CD4-positive, alpha-beta memory T cell (primary cell): ENCODE results near the gene KCND3. TPM values are rescaled to one million over a fixed set of nuclear protein-coding genes. Genes with fewer than 3 reads are reported as not detected.

ENCODE experiments used
- CTCF ChIA-PET: fragments of 350-600 bp; sonication (Branson Sonifier 250); formaldehyde crosslinking; loops from one replicate; lab custom pipeline; 2021; ENCODE audit warnings: inconsistent platforms; ENCODE audit not compliant: partially characterized antibody; lab: Charles Lee
- POLR2A ChIA-PET: fragments of 350-600 bp; sonication (Branson Sonifier 250); formaldehyde crosslinking; loops from one replicate; lab custom pipeline; 2021; ENCODE audit not compliant: partially characterized antibody; lab: Charles Lee
- DNase-seq, 5 donors: peaks; one replicate each; pipeline versions ENCODE4 v3.0.0 to v3.0.0-alpha.2; 2020 to 2022; ENCODE audit warnings: mixed read lengths in 1 of 5
- H3K27ac ChIP-seq: one replicate; pipeline ENCODE4 v1.7.0; 2013; ENCODE audit warnings: low read depth, low read length
- H3K27me3 ChIP-seq: 2 replicates; pipeline ENCODE4 v1.7.0; 2013; ENCODE audit warnings: mild to moderate bottlenecking, low read length, moderate library complexity; ENCODE audit not compliant: insufficient read depth
- H3K36me3 ChIP-seq: 2 replicates; pipeline ENCODE4 v1.7.0; 2013; ENCODE audit warnings: mild to moderate bottlenecking, low read length, moderate library complexity; ENCODE audit not compliant: insufficient read depth
- H3K4me1 ChIP-seq: 2 replicates; pipeline ENCODE4 v1.7.0; 2013; ENCODE audit warnings: mild to moderate bottlenecking, low read length, moderate library complexity; ENCODE audit not compliant: insufficient read depth
- H3K4me3 ChIP-seq, 2 donors: one replicate each; pipeline ENCODE4 v1.7.0; 2013; ENCODE audit warnings: low read length in 2 of 2, mild to moderate bottlenecking in 1 of 2
- H3K9me3 ChIP-seq, 2 donors: one replicate each; pipeline ENCODE4 v1.7.0; 2013; ENCODE audit warnings: low read length in 2 of 2, control low read depth in 1 of 2; ENCODE audit not compliant: control insufficient read depth in 1 of 2
- H3K27ac Mint-ChIP-seq, 7 donors: one replicate each; pipeline ENCODE4 v1.8.0; 2020 to 2021; ENCODE audit warnings: mixed read lengths in 7 of 7, mild to moderate bottlenecking in 6 of 7, inconsistent platforms in 3 of 7, moderate library complexity in 3 of 7
- H3K27me3 Mint-ChIP-seq, 2 donors: one replicate each; pipeline ENCODE4 v1.8.0; 2020 to 2021; ENCODE audit warnings: mixed read lengths in 2 of 2
- H3K36me3 Mint-ChIP-seq, 2 donors: one replicate each; pipeline ENCODE4 v1.8.0; 2020 to 2021; ENCODE audit warnings: mixed read lengths in 2 of 2, inconsistent platforms in 1 of 2, mild to moderate bottlenecking in 1 of 2
- H3K4me1 Mint-ChIP-seq, 4 donors: one replicate each; pipeline ENCODE4 v1.8.0; 2020 to 2021; ENCODE audit warnings: mixed read lengths in 4 of 4, mild to moderate bottlenecking in 1 of 4
- H3K4me3 Mint-ChIP-seq, 8 donors: one replicate each; pipeline ENCODE4 v1.8.0; 2020 to 2021; ENCODE audit warnings: mixed read lengths in 8 of 8, mild to moderate bottlenecking in 7 of 8, moderate library complexity in 6 of 8, inconsistent platforms in 3 of 8
- H3K9me3 Mint-ChIP-seq, 8 donors: one replicate each; pipeline ENCODE4 v1.8.0; 2020 to 2021; ENCODE audit warnings: mixed read lengths in 8 of 8, mild to moderate bottlenecking in 5 of 8, inconsistent platforms in 3 of 8, moderate library complexity in 1 of 8
- intact Hi-C: fragments of 100-400 bp; cut with micrococcal nuclease; formaldehyde crosslinking; loops from one replicate; pipeline ENCODE4 v1.15.1; 2023
- polyA plus RNA-seq, 2 donors: library from polyadenylated mRNA; unstranded; fragments of 300-500 nt; fragmentation: Illumina TruSeq; gene quantifications; one replicate each; pipeline ENCODE4 v1.2.3, GENCODE V29; 2021
- total RNA-seq, 2 experiments: library from RNA; stranded (reverse); gene quantifications; one replicate each; pipeline ENCODE4 v1.2.3, GENCODE V29; 2021

Gene KCND3
- total and polyA plus RNA-seq, 4 experiments from 2014 or later = 0.03 to 0.05 TPM; not detected in 2

GRCh38 chr1:111937147-111937725, 52.2 kb downstream of the KCND3 start:
- DNase-seq = no peak
- no peaks in the 10 kb centered on the region for H3K36me3 ChIP-seq
- POLR2A ChIA-PET = no interaction called here
- H3K4me1 ChIP-seq = no peaks in the 10 kb centered on the region
- H3K9me3 Mint-ChIP-seq = peaks cover 0 to 3% (median 0%) of the 10 kb centered on the region in 8 donors
- peaks cover 0 to 1% (median 0%) of the 10 kb centered on the region in 4 donors for H3K4me1 Mint-ChIP-seq
- peaks cover 7 to 16% of the 10 kb centered on the region in 2 donors for H3K27me3 Mint-ChIP-seq
- no peak overlapping the region for H3K27ac Mint-ChIP-seq
- H3K36me3 Mint-ChIP-seq = no peaks in the 10 kb centered on the region
- no peaks in the 10 kb centered on the region for H3K27me3 ChIP-seq
- CTCF ChIA-PET = no interaction called here
- H3K4me3 ChIP-seq = no peak overlapping the region
- no peak overlapping the region for H3K27ac ChIP-seq
- intact Hi-C loops = no loop called here
- no peak overlapping the region for H3K4me3 Mint-ChIP-seq
- no peaks in the 10 kb centered on the region for H3K9me3 ChIP-seq

- Mint-ChIP-seq H3K4me3 (no peak overlapping the region), H3K36me3 (no peaks in the 10 kb centered on the region), H3K27ac (peak overlapping the region in 1 of 7 donors; percentile 42), H3K9me3 (no peaks in the 10 kb centered on the region), H3K27me3 (peaks cover 0 to 10% of the 10 kb centered on the region in 2 donors), H3K4me1 (peaks cover 0 to 1% (median 0%) of the 10 kb centered on the region in 4 donors)
- ChIA-PET POLR2A (no interaction called here), CTCF (no interaction called here)
- DNase-seq = no peak
- no peaks in the 10 kb centered on the region for H3K4me1 ChIP-seq
- no peaks in the 10 kb centered on the region for H3K27me3 ChIP-seq
- no peaks in the 10 kb centered on the region for H3K9me3 ChIP-seq
- no peaks in the 10 kb centered on the region for H3K36me3 ChIP-seq
- intact Hi-C loops = no loop called here
- no peak overlapping the region for H3K27ac ChIP-seq
- H3K4me3 ChIP-seq = no peak overlapping the region
These were observed 55.2 kb downstream of the KCND3 start for GRCh38 chr1:111934106-111934852.

- no peak overlapping the region for H3K4me3 Mint-ChIP-seq
- peaks cover 0 to 1% (median 0%) of the 10 kb centered on the region in 4 donors for H3K4me1 Mint-ChIP-seq
- ChIA-PET CTCF (no interaction called here), POLR2A (no interaction called here)
- H3K9me3 ChIP-seq = no peaks in the 10 kb centered on the region
- intact Hi-C loops = no loop called here
- no peaks in the 10 kb centered on the region for H3K4me1 ChIP-seq
- peaks cover 0 to 9% of the 10 kb centered on the region in 2 donors for H3K27me3 Mint-ChIP-seq
- no peak for DNase-seq
- H3K27ac ChIP-seq = no peak overlapping the region
- H3K27me3 ChIP-seq = no peaks in the 10 kb centered on the region
- H3K36me3 ChIP-seq = no peaks in the 10 kb centered on the region
- no peaks in the 10 kb centered on the region for H3K9me3 Mint-ChIP-seq
- H3K27ac Mint-ChIP-seq = no peak overlapping the region
- H3K36me3 Mint-ChIP-seq = no peaks in the 10 kb centered on the region
- H3K4me3 ChIP-seq = no peak overlapping the region
These were observed 59.1 kb downstream of the KCND3 start for GRCh38 chr1:111930356-111930755.

- H3K36me3 Mint-ChIP-seq = no peaks in the 10 kb centered on the region
- H3K9me3 Mint-ChIP-seq = no peaks in the 10 kb centered on the region
- H3K27me3 Mint-ChIP-seq = peaks cover 0 to 8% of the 10 kb centered on the region in 2 donors
- H3K27ac Mint-ChIP-seq = no peak overlapping the region
- peaks cover 0 to 1% (median 0%) of the 10 kb centered on the region in 4 donors for H3K4me1 Mint-ChIP-seq
- ChIA-PET CTCF (no interaction called here), POLR2A (no interaction called here)
- no peak overlapping the region for H3K4me3 ChIP-seq
- no peaks in the 10 kb centered on the region for H3K4me1 ChIP-seq
- H3K9me3 ChIP-seq = no peaks in the 10 kb centered on the region
- intact Hi-C loops = no loop called here
- no peak for DNase-seq
- no peaks in the 10 kb centered on the region for H3K36me3 ChIP-seq
- H3K27ac ChIP-seq = no peak overlapping the region
- no peak overlapping the region for H3K4me3 Mint-ChIP-seq
- no peaks in the 10 kb centered on the region for H3K27me3 ChIP-seq
These were observed 60.9 kb downstream of the KCND3 start for GRCh38 chr1:111928531-111928930.

- H3K36me3 ChIP-seq = no peaks in the 10 kb centered on the region
- H3K36me3 Mint-ChIP-seq = no peaks in the 10 kb centered on the region
- no peaks in the 10 kb centered on the region for H3K9me3 ChIP-seq
- no peak for DNase-seq
- H3K27ac Mint-ChIP-seq = no peak overlapping the region
- peaks cover 0 to 1% (median 0%) of the 10 kb centered on the region in 4 donors for H3K4me1 Mint-ChIP-seq
- no peaks in the 10 kb centered on the region for H3K9me3 Mint-ChIP-seq
- ChIA-PET POLR2A (no interaction called here), CTCF (no interaction called here)
- no peak overlapping the region for H3K4me3 ChIP-seq
- no peak overlapping the region for H3K27ac ChIP-seq
- no peaks in the 10 kb centered on the region for H3K4me1 ChIP-seq
- H3K27me3 Mint-ChIP-seq = peaks cover 0 to 8% of the 10 kb centered on the region in 2 donors
- H3K27me3 ChIP-seq = no peaks in the 10 kb centered on the region
- no peak overlapping the region for H3K4me3 Mint-ChIP-seq
- intact Hi-C loops = no loop called here
These were observed 61.8 kb downstream of the KCND3 start for GRCh38 chr1:111927652-111928051.

- intact Hi-C loops = no loop called here
- POLR2A ChIA-PET = no interaction called here
- peaks cover 9 to 22% of the 10 kb centered on the region in 2 donors for H3K27me3 Mint-ChIP-seq
These were observed 64.7 kb downstream of the KCND3 start for GRCh38 chr1:111924786-111925185.

GRCh38 chr1:111923766-111924165, 65.7 kb downstream of the KCND3 start:
- no peak overlapping the region for H3K4me3 ChIP-seq
- intact Hi-C loops = no loop called here
- H3K4me1 ChIP-seq = no peaks in the 10 kb centered on the region
- H3K9me3 ChIP-seq = no peaks in the 10 kb centered on the region
- no peak for DNase-seq
- Mint-ChIP-seq H3K4me3 (no peak overlapping the region), H3K9me3 (no peaks in the 10 kb centered on the region), H3K36me3 (no peaks in the 10 kb centered on the region), H3K4me1 (no peaks in the 10 kb centered on the region), H3K27me3 (peaks cover 15 to 21% of the 10 kb centered on the region in 2 donors), H3K27ac (no peak overlapping the region)
- ChIA-PET POLR2A (no interaction called here), CTCF (no interaction called here)
- no peaks in the 10 kb centered on the region for H3K27me3 ChIP-seq
- H3K36me3 ChIP-seq = no peaks in the 10 kb centered on the region
- H3K27ac ChIP-seq = no peak overlapping the region

More at GRCh38 chr1:111924786-111925185, 64.7 kb downstream of the KCND3 start:
- Mint-ChIP-seq H3K4me3 (no peak overlapping the region), H3K36me3 (no peaks in the 10 kb centered on the region), H3K27ac (peak overlapping the region in 1 of 7 donors; percentile 57), H3K9me3 (no peaks in the 10 kb centered on the region), H3K4me1 (no peaks in the 10 kb centered on the region)
- no peaks in the 10 kb centered on the region for H3K36me3 ChIP-seq
- no peak overlapping the region for H3K27ac ChIP-seq
- no peak overlapping the region for H3K4me3 ChIP-seq
- no peak for DNase-seq
- no peaks in the 10 kb centered on the region for H3K27me3 ChIP-seq
- CTCF ChIA-PET = no interaction called here
- H3K4me1 ChIP-seq = no peaks in the 10 kb centered on the region
- H3K9me3 ChIP-seq = no peaks in the 10 kb centered on the region
